HG02623 (cell line): ENCODE results near the gene LDLRAD1.
"Not testable (repeated sequence)": the region's sequence is repeated elsewhere in the genome, so short reads cannot be mapped to it uniquely, and the experiment has no call there.

Experiments used
- ATAC-seq: cut with Tn5 transposase; IDR thresholded peaks from one replicate; pipeline ENCODE4 v1.9.1; 2021; ENCODE audit warnings: moderate library complexity; ENCODE audit not compliant: unreplicated experiment

LDLRAD1 gene

DNA sequence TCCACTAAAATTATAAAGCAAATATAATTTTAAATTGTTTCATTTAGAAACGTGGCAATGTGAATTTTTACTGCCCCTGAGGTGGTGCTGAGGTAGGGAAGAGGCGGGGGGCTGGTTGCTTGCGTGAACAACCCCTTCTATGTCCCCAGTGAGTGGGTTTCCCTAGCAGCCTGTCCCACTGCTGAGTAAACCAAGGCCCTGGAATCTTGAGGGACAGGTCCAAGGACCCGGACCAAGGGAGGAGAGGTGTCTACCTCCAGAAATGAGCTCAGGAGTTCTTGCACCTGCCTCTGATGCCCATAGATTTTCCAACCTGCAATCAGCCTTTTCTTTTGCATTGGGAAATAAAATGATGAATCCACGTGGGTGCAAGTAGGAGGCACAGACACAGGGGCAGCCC, 649 bp upstream of the LDLRAD1 start:
- no peak for ATAC-seq

DNA sequence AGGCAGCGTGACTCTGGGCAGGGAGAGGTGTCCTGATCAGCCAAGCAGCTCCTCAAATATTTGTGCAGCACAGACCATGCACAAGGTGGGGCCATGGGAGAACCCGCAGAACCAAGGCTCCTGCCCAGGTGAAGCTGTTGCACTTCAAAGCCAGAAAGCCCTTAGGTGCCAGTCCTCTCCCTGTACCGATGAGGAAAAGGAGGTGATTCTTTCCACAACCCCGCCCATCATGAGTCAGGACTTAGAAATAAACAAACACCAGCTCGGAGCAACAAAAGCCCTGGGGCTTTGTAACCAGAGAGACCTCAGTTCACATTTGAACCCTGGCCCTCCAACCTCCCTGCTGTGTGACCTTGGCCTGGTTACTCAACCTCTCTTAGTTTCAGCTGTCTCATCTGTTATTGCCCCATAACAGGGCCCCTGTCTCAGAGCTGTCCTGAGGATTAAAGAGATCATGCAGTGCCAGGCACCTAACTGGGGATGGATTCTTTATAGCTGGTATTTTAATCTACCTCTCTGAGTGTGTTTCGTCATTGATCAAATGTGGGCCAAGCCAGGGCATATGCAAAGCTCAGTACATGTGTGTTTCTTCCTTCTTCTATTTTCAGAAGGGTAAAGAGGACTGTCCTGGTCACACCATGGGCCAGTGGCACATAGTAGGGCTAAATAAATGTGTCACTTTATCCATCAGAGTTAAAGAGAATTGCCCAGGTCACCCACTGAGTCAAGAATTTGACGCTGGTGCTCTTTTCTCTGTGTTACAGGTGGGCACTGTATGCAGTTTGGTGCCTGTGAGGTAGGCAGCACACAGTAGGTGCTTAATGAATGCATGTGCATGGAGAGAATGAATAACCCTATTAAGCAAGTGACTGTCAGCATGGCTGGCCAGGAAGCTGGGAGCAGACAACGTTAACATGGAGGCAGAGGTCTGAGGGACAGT, 1.4 kb downstream of the LDLRAD1 start:
- no peak for ATAC-seq

DNA sequence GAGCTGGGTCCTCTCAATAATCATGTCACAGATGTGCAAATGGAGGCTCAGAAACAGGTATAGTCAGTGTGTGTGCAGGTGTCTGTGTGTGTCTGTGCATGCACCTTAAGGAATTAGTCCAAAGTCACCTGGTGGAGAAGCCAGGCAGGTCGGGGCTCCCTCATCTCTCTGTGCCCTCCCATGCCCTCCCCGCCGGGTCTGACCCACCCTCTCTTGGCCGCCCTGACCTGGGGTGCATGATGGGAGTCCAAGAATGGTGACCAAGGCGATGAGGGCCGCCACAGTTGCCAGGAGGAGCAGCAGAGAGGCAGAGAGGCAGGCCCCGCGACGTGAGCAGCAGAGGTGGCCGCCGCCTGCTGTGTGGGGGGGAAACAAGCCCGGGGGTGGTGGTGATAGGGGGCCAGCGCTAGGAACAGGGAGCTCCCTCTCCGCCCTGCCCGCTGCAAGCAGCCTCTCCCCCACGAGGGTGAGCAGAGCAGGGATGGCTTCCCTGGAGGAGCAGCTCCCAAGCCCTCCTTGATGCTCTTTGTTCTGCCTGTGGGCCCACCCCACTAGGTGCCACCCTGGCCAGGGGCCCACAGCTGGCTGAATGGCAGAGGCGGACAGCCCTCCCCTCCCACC, 3.9 kb downstream of the LDLRAD1 start:
- ATAC-seq = no peak

DNA sequence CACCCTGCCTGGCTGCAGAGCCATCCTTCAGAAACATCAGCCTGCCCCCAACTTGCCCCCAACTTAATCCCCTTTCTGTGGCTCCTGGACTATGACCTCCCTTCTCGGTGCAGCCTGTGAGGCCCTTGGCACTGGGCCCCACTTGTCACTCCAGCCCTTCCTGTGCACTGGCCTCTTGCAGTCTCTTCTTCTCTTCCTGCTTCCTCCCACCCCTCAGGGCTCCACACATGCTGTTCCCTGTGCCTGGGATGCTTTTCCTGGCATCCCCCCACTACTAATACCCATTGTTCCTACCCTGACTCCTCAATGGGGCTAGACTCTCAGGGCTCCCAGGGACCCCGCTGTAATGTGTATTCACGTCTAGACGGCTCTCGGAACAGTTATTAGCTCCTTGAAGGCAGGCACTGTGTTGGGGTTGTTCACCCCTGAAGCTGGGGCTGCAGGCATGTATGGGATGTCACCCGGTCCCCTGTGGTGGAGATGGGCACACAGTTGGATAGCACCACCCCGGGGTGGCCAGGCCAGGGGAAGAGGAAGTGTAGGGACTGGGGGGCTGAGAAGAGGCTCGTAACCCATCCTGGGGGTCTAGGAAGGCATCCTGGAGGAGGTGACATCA, 4.5 kb downstream of the LDLRAD1 start:
- no peak for ATAC-seq

GRCh38 chr1:54012863-54013262, 5.1 kb downstream of the LDLRAD1 start:
- ATAC-seq = no peak

DNA sequence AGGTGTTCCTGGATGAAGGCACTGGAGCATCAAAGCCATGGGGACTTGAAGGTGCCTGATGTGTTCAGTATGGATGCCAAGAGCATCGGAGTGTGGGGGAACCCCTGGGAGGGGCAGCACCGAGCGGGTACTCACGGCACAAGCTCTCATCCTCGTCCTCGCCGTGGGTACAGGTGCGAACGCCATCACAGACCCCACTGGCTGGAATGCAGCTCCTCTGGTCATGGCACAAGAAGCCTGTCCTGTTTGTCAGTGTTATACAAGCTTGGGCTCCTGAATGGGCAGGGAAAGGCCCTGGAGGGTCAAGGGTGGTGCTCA, 6.0 kb downstream of the LDLRAD1 start:
- no peak for ATAC-seq

DNA sequence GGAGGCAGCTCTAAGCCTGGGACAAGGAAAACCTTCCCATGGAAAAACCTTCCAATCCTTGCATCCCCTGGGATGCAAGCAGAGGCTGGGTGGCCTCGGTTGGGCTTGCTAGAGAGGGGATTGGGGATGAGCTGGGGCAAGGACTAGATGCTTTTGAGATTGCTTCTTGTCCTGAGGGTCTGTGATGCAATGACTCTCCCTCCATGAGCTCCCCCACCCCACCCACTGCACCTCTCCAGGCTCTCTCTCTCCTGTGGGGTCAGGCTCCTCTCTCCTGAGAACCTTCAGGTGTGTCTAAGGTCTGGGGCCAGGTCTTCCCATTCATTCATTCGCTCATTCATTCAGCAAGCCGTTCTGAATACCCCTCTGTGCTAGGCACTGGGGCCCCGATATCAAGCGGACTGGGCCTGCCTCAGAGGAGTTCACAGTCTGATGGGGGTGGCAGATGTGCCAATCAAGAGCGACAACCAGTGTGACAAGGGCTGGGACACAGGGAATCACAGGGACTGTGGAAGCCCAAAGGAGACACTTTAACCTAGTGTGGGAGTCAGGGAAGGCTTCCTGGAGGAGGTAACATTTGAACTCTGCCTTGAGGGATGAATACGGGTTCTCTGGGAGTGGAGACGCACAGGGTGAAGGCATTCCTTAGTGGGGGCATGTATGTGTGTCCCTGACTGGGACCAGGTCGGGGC, 6.5 kb downstream of the LDLRAD1 start:
- ATAC-seq = no peak

- ATAC-seq = no peak
Measured at GRCh38 chr1:54010415-54011117, 7.4 kb downstream of the LDLRAD1 start.

DNA sequence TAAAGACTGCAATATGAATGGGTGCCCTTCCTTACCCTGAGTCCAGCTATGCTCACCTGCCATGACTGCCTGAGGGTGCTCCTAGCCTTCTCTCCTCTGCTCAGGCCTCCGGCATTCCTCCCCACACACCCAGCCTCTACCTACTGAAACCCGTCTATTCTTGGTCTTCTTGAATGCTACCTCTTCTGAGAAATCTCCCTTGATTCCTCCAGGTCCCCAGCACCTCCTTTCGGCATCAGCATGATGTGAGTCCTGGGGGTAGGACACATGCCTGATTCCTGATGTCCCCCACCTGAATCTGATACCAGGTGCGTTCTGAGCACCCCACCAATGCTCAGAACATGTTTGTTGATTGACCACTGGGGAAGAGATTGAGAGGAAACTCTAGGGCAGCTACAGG, 8.6 kb downstream of the LDLRAD1 start:
- ATAC-seq = no peak

- no peak for ATAC-seq
Measured at GRCh38 chr1:54008876-54009275, 9.1 kb downstream of the LDLRAD1 start.

DNA sequence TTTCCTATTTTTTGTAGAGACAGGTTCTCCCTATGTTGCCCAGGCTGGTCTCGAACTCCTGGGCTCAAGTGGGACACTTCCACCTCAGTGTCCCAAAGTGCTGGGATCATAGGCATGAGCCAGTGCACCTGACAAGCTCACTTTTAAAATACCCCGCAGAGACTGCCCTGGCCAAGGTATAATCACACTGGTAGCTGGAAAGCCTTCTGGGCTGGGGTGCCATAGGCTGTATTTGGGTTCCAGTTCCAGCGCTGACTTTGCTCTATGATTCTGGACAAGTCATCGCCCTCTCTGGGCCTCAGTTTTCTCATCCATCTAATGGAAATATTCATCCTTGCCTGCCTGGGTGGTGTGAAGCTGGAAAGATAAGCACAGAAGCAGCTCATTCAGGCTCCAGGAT, 10.4 kb downstream of the LDLRAD1 start:
- ATAC-seq = no peak

DNA sequence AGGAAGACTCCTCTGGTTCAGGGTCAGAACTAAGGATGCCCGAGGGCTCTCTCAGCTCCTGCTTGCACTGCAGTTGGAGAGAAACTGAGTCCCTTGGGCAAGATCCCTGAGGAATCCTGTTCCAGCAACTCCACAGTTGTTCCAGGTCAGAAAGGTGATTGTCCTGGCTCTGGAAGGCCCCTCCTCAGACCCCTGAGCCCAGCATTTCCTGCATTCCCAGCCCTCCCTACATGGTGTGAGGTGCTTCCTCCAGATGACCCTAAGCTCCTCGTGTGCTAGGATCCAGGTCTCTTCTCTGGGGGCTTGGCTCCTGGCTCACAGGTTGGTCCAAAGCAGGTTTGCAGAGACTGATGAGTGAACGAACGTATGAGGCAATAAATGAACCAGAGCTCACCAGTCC, 11.5 kb downstream of the LDLRAD1 start:
- no peak for ATAC-seq

- no peak for ATAC-seq
Measured at GRCh38 chr1:54004481-54005049, 13.4 kb downstream of the LDLRAD1 start.

DNA sequence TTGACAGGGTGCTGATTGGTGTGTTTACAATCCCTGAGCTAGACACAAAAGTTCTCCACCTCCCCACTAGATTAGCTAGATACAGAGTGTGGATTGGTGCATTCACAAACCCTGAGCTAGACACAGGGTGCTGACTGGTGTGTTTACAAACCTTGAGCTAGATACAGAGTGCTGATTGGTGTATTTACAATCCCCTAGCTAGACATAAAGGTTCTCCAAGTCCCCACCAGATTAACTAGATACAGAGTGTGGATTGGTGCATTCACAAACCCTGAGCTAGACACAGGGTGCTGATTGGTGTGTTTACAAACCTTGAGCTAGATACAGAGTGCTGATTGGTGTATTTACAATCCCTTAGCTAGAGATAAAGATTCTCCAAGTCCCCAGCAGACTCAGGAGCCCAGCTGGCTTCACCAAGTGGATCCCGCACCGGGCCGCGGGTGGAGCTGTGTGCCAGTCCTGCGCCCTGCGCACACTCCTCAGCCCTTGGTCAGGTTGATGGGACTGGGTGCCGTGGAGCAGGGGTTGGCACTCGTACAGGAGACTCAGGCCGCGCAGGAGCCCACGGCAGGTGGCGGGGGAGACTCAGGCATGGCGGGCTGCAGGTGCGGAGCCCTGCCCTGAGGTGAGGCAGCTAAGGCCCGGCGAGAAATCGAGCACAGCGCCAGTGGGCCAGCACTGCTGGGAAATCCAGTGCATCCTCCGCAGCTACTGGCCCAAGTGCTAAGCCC, 14.1 kb downstream of the LDLRAD1 start:
- ATAC-seq = not testable (repeated sequence)

- ATAC-seq = no peak
Measured at GRCh38 chr1:54003249-54003646, 14.7 kb downstream of the LDLRAD1 start.

DNA sequence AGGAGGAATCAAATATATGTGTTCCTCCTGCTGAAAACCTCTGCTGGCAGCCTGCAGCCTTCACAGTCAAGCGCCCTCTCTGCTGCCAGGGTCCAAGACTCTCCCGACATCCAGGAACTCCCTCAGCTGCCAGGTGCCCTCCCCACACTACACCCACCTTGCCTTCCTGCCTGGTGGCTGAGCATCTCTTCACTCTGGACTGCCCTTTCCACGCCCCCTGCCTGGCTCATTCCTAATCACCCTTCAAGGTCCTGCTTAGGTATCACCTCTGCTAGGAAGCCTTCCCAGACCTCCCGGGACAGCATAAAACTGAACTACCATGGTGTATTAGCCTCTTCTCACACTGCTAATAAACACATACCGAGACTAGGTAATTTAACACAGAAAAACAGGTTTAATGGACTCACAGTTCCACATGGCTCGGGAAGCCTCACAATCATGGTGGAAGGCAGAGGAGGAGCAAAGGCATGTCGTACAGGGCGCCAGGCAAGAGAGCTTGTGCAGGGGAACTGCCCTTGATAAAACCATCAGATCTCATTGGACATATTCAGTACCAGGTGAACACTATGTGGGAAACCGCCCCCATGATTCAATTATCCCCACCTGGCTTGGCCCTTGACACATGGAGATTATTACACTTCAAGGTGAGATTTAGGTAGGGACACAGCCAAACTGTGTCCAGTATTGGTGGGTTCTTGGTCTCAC, 15.3 kb downstream of the LDLRAD1 start:
- ATAC-seq = no peak

DNA sequence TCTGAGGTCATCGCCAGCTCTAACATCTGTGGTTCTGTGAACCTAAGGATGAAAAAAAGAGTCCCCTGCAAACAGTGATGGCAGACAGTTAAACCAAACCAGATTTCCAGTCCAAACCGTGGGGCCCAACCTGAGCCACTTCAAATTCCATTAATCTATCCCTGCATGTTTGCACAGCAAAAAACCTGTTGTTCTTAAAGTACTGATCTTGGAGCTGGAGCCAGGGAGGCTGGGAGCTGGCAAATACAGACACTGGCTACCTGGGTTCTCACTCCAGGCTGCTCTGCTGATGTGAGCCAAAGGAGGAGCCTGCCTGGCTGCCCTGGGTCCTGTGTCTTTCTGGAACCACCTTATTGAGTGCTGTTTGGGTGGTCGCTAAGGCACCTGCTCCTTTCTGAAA, 16.4 kb downstream of the LDLRAD1 start:
- no peak for ATAC-seq

DNA sequence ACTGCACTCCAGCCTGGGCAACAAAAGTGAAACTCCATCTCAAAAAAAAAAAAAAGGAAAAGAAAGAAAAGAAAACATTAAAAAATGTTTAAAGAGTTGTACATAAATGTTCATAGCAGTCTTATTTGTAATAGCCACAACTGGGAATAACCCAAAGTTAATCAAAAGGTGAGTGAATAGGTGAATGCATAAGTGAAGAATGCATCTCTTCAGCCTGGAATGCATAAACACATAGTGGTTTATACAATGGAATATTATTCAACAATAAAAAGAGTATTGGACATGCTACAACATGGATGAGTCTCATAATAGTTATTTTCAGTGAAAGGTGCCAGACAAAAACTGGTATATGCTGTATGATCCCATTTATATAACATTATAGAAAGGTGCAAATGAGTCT, 18.1 kb downstream of the LDLRAD1 start:
- ATAC-seq = no peak

DNA sequence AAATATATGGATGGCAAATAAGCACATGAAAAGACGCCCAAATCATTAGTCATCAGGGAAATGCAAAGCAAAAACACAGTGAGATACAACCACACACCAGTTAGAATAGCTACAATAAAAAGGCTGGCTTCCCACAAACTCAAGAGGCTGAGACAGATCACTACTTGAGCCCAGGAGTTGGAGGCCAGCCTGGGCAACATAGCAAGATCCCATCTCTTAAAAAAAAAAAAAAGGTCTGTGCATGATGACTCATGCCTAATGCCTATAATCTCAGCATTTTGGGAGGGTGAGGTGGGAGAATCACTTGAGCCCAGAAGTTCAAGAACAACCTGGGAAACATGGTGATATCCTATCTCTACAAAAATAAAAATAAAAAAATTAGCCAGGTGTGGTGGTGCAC, 19.8 kb downstream of the LDLRAD1 start:
- ATAC-seq = no peak
